Chondrocyte (in vitro differentiated cells): ENCODE results near the gene CD3E. TPM values are rescaled to one million over a fixed set of nuclear protein-coding genes. Genes with fewer than 3 reads are reported as not detected.

Experiments
- DNase-seq: peaks from one replicate; pipeline ENCODE4 v3.0.0; 2021; ENCODE audit warnings: mixed read lengths, low spot score
- H3K27ac Mint-ChIP-seq: one replicate; pipeline ENCODE4 v1.8.0; 2021; ENCODE audit warnings: mild to moderate bottlenecking, moderate library complexity, mixed read lengths; ENCODE audit not compliant: unreplicated experiment
- H3K27me3 Mint-ChIP-seq: 2 replicates; pipeline ENCODE4 v1.8.0; 2021; ENCODE audit warnings: low read depth, mixed read lengths
- H3K36me3 Mint-ChIP-seq: 2 replicates; pipeline ENCODE4 v1.8.0; 2021; ENCODE audit warnings: low read depth, mixed read lengths
- H3K4me1 Mint-ChIP-seq: 2 replicates; pipeline ENCODE4 v1.8.0; 2021; ENCODE audit warnings: low read depth, mild to moderate bottlenecking, mixed read lengths
- H3K4me3 Mint-ChIP-seq: one replicate; pipeline ENCODE4 v1.8.0; 2021; ENCODE audit warnings: mild to moderate bottlenecking, moderate library complexity, mixed read lengths; ENCODE audit not compliant: unreplicated experiment
- H3K9me3 Mint-ChIP-seq: 2 replicates; pipeline ENCODE4 v1.8.0; 2021; ENCODE audit warnings: low read depth, mixed read lengths
- CTCF ChIP-seq: fragments of 200-600 bp; sonication (generic); IDR thresholded peaks from 2 replicates; pipeline ENCODE4 v1.5.0; 2021; ENCODE audit warnings: antibody characterized with exemption, mild to moderate bottlenecking, moderate library complexity
- total RNA-seq: library from RNA; stranded (reverse); gene quantifications from 3 replicates; pipeline ENCODE4 v1.2.1, GENCODE V29; 2021

The CD3E gene
- total RNA-seq, 1 donor from 2014 or later, result not detected

- Mint-ChIP-seq H3K27me3 (peaks cover 26% of the 10 kb centered on the region), H3K9me3 (peaks cover 7% of the 10 kb centered on the region), H3K4me3 (no peak overlapping the region), H3K4me1 (peaks cover 5% of the 10 kb centered on the region), H3K36me3 (peaks cover 4% of the 10 kb centered on the region), H3K27ac (no peak overlapping the region)
- TF ChIP-seq CTCF, result no peak
- no peak for DNase-seq
These were observed 17.0 kb downstream of the CD3E start for GRCh38 chr11:118321386-118322082.

- no peaks in the 10 kb centered on the region for H3K4me1 Mint-ChIP-seq
- peaks cover 7% of the 10 kb centered on the region for H3K9me3 Mint-ChIP-seq
- no peak for DNase-seq
- H3K36me3 Mint-ChIP-seq, result peaks cover 4% of the 10 kb centered on the region
- no peak overlapping the region for H3K27ac Mint-ChIP-seq
- peaks cover 26% of the 10 kb centered on the region for H3K27me3 Mint-ChIP-seq
- no peak for TF ChIP-seq CTCF
- no peak overlapping the region for H3K4me3 Mint-ChIP-seq
These were observed 18.2 kb downstream of the CD3E start for GRCh38 chr11:118322721-118323120.

- H3K27ac Mint-ChIP-seq, result no peak overlapping the region
- H3K4me1 Mint-ChIP-seq, result no peaks in the 10 kb centered on the region
- no peak for TF ChIP-seq CTCF
- DNase-seq, result no peak
- H3K4me3 Mint-ChIP-seq, result no peak overlapping the region
- H3K27me3 Mint-ChIP-seq, result peaks cover 25% of the 10 kb centered on the region
- H3K9me3 Mint-ChIP-seq, result peaks cover 5% of the 10 kb centered on the region
- H3K36me3 Mint-ChIP-seq, result no peaks in the 10 kb centered on the region
These were observed 20.8 kb downstream of the CD3E start for GRCh38 chr11:118325283-118325682.

GRCh38 chr11:118328745-118329144 is 24.2 kb downstream of the CD3E start:
- peaks cover 3% of the 10 kb centered on the region for H3K9me3 Mint-ChIP-seq
- no peaks in the 10 kb centered on the region for H3K4me1 Mint-ChIP-seq
- peaks cover 26% of the 10 kb centered on the region for H3K27me3 Mint-ChIP-seq
- no peak overlapping the region for H3K27ac Mint-ChIP-seq
- DNase-seq, result no peak
- TF ChIP-seq CTCF, result no peak
- no peaks in the 10 kb centered on the region for H3K36me3 Mint-ChIP-seq
- H3K4me3 Mint-ChIP-seq, result no peak overlapping the region

- H3K36me3 Mint-ChIP-seq, result no peaks in the 10 kb centered on the region
- no peak for TF ChIP-seq CTCF
- H3K27me3 Mint-ChIP-seq, result peaks cover 24% of the 10 kb centered on the region
- no peak overlapping the region for H3K27ac Mint-ChIP-seq
- no peak for DNase-seq
- H3K9me3 Mint-ChIP-seq, result no peaks in the 10 kb centered on the region
- H3K4me3 Mint-ChIP-seq, result no peak overlapping the region
- H3K4me1 Mint-ChIP-seq, result no peaks in the 10 kb centered on the region
These were observed 30.2 kb downstream of the CD3E start for GRCh38 chr11:118334745-118335144.
